Naive thymus-derived CD4-positive, alpha-beta T cell (primary cell): ENCODE results near the gene TBC1D5. TPM values are rescaled to one million over a fixed set of nuclear protein-coding genes. Genes with fewer than 3 reads are reported as not detected.
"Not testable (repeated sequence)": the region's sequence is repeated elsewhere in the genome, so short reads cannot be mapped to it uniquely, and the experiment has no call there.

ENCODE experiments used
- ATAC-seq: fragments of 150-1000 bp; cut with Tn5 transposase; 2 replicates; pipeline ENCODE4 v1.10.0; 2021; ENCODE audit warnings: mild to moderate bottlenecking, moderate library complexity
- CTCF ChIA-PET: fragments of 350-600 bp; sonication (Branson Sonifier 250); formaldehyde crosslinking; loops from one replicate; lab custom pipeline; 2021; ENCODE audit warnings: antibody characterized with exemption; lab: Charles Lee
- POLR2A ChIA-PET: fragments of 350-600 bp; sonication (Branson Sonifier 250); formaldehyde crosslinking; loops from one replicate; lab custom pipeline; 2021; ENCODE audit warnings: antibody characterized with exemption, inconsistent platforms; lab: Charles Lee
- DNase-seq, 9 donors: peaks; one replicate each; pipeline versions ENCODE4 v3.0.0 to v3.0.0-alpha.2; 2020 to 2022; ENCODE audit warnings: mixed read lengths in 1 of 9
- H3K27ac ChIP-seq: one replicate; pipeline ENCODE4 v1.7.0; 2013; ENCODE audit warnings: mild to moderate bottlenecking, low read depth, low read length, moderate library complexity
- H3K27me3 ChIP-seq, 2 donors: one replicate each; pipeline ENCODE4 v1.7.0; 2013; ENCODE audit warnings: low read length in 2 of 2, mild to moderate bottlenecking in 2 of 2, moderate library complexity in 2 of 2; ENCODE audit not compliant: control insufficient read depth in 2 of 2, insufficient read depth in 2 of 2
- H3K36me3 ChIP-seq, 3 experiments: 1 replicate in 2 of 3; 2 replicates in 1 of 3; pipeline ENCODE4 v1.7.0; 2013; ENCODE audit warnings: low read length in 3 of 3, mild to moderate bottlenecking in 3 of 3, moderate library complexity in 1 of 3; ENCODE audit not compliant: insufficient read depth in 3 of 3, control insufficient read depth in 2 of 3
- H3K4me1 ChIP-seq, 2 donors: one replicate each; pipeline ENCODE4 v1.7.0; 2013; ENCODE audit warnings: low read length in 2 of 2, mild to moderate bottlenecking in 2 of 2, moderate library complexity in 1 of 2; ENCODE audit not compliant: control insufficient read depth in 2 of 2, insufficient read depth in 2 of 2
- H3K4me3 ChIP-seq: 2 replicates; pipeline ENCODE4 v1.7.0; 2013; ENCODE audit warnings: mild to moderate bottlenecking, low read length
- H3K9me3 ChIP-seq, 3 experiments: 1 replicate in 2 of 3; 2 replicates in 1 of 3; pipeline ENCODE4 v1.7.0; 2013; ENCODE audit warnings: low read length in 3 of 3; ENCODE audit not compliant: control insufficient read depth in 2 of 3
- H3K27ac Mint-ChIP-seq, 9 donors: one replicate each; pipeline ENCODE4 v1.8.0; 2020 to 2022; ENCODE audit warnings: mixed read lengths in 9 of 9, mild to moderate bottlenecking in 8 of 9, moderate library complexity in 5 of 9, inconsistent platforms in 2 of 9
- H3K27me3 Mint-ChIP-seq, 5 donors: one replicate each; pipeline ENCODE4 v1.8.0; 2021 to 2022; ENCODE audit warnings: mixed read lengths in 5 of 5, mild to moderate bottlenecking in 1 of 5
- H3K36me3 Mint-ChIP-seq, 5 donors: one replicate each; pipeline ENCODE4 v1.8.0; 2020 to 2022; ENCODE audit warnings: mixed read lengths in 5 of 5, mild to moderate bottlenecking in 3 of 5, inconsistent platforms in 1 of 5
- H3K4me1 Mint-ChIP-seq, 7 donors: one replicate each; pipeline ENCODE4 v1.8.0; 2020 to 2022; ENCODE audit warnings: mixed read lengths in 7 of 7, mild to moderate bottlenecking in 3 of 7, inconsistent platforms in 1 of 7
- H3K4me3 Mint-ChIP-seq, 10 donors: one replicate each; pipeline ENCODE4 v1.8.0; 2020 to 2022; ENCODE audit warnings: mild to moderate bottlenecking in 10 of 10, mixed read lengths in 10 of 10, moderate library complexity in 6 of 10, inconsistent platforms in 2 of 10
- H3K9me3 Mint-ChIP-seq, 11 donors: one replicate each; pipeline ENCODE4 v1.8.0; 2020 to 2022; ENCODE audit warnings: mixed read lengths in 11 of 11, mild to moderate bottlenecking in 4 of 11, inconsistent platforms in 1 of 11, moderate library complexity in 1 of 11
- intact Hi-C, 2 donors: fragments of 100-400 bp; cut with micrococcal nuclease; formaldehyde crosslinking; loops; one replicate each; pipeline ENCODE4 v1.15.1; 2023
- polyA plus RNA-seq, 2 donors: library from polyadenylated mRNA; unstranded; fragments of 300-500 nt; fragmentation: Illumina TruSeq; gene quantifications; one replicate each; pipeline ENCODE4 v1.2.3, GENCODE V29; 2021
- total RNA-seq, 6 experiments: library from RNA in 5 of 6; stranded (reverse) in 5 of 6; gene quantifications; 1 replicate in 5 of 6; 2 replicates in 1 of 6; pipeline ENCODE4 v1.2.3 and lab custom pipeline; 2021 to 2026

The TBC1D5 gene
- total and polyA plus RNA-seq, 7 experiments from 2014 or later: 30.5 to 54.0 (median 37.4) TPM

DNA sequence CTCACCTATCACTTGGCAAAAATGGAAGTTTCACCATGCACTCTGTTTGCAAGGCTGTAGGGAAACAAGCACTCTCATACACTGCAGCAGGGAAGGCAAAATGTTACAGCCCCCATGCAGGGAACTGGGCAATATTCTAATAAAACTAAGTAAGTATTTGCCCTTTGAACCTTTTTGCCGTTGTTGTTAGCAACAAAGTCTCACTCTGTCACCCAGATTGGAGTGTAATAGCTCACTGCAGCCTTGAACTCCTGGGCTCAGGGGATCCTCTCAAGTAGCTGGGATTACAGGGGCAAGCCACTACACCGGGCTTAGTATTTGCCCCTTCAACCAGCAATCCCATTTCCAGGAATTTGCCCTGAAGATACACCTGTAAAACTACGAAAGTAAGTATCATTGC lies 122.5 kb downstream of the TBC1D5 start:
- H3K36me3 ChIP-seq: peaks cover 0 to 6% (median 2%) of the 10 kb centered on the region in 3 experiments
- H3K4me3 ChIP-seq: no peak overlapping the region
- Mint-ChIP-seq H3K27ac (no peak overlapping the region), H3K4me3 (no peak overlapping the region), H3K9me3 (peaks cover 3 to 19% (median 11%) of the 10 kb centered on the region in 11 donors), H3K36me3 (peaks cover 22 to 76% (median 51%) of the 10 kb centered on the region in 5 donors), H3K27me3 (no peaks in the 10 kb centered on the region), H3K4me1 (no peaks in the 10 kb centered on the region)
- H3K9me3 ChIP-seq: no peaks in the 10 kb centered on the region
- ATAC-seq (no peak), DNase-seq (no peak)
- POLR2A ChIA-PET: no interaction called here
- CTCF ChIA-PET: no interaction called here
- H3K27me3 ChIP-seq: no peaks in the 10 kb centered on the region
- intact Hi-C loops: no loop called here
- no peaks in the 10 kb centered on the region for H3K4me1 ChIP-seq
- H3K27ac ChIP-seq: no peak overlapping the region

DNA sequence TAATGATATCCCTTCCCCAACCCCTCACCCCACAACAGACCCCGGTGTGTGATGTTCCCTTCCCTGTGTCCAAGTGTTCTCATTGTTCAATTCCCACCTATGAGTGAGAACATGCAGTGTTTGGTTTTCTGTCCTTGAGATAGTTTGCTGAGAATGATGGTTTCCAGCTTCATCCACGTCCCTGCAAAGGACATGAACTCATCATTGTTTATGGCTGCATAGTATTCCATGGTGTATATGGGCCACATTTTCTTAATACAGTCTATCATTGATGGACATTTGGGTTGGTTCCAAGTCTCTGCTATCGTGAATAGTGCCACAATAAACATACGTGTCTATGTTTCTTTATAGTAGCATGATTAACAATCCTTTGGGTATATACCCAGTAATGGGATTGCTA lies 129.4 kb downstream of the TBC1D5 start:
- H3K27ac Mint-ChIP-seq, CTCF ChIA-PET, H3K4me3 Mint-ChIP-seq, intact Hi-C loops, H3K27me3 Mint-ChIP-seq, H3K4me3 ChIP-seq, H3K27me3 ChIP-seq, DNase-seq, H3K27ac ChIP-seq, H3K36me3 ChIP-seq, H3K9me3 ChIP-seq, H3K4me1 ChIP-seq, H3K4me1 Mint-ChIP-seq, POLR2A ChIA-PET, ATAC-seq: not testable (repeated sequence)
- H3K9me3 Mint-ChIP-seq: peaks cover 3 to 36% (median 22%) of the 10 kb centered on the region in 11 donors
- H3K36me3 Mint-ChIP-seq: peaks cover 26 to 68% (median 46%) of the 10 kb centered on the region in 5 donors

DNA sequence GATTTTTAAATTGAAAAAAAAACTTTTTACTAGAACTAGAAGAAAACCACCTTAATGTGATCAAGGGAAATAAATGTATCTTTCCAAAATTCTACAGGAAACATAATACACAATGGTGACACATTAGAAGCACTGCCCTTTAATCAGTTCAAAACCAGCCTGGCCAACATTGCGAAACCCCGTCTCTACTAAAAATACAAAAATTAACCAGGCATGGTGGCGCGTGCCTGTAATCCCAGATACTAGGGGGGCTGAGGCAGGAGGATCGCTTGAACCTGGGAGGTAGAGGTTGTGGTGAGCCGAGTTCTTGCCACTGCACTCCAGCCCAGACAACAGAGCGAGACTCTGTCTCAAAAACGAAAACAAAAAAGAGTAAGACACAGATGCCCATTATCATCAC lies 134.5 kb downstream of the TBC1D5 start:
- ATAC-seq (no peak), DNase-seq (no peak)
- peaks cover 0 to 6% (median 0%) of the 10 kb centered on the region in 7 donors for H3K4me1 Mint-ChIP-seq
- H3K9me3 Mint-ChIP-seq: peaks cover under 1 to 18% (median 8%) of the 10 kb centered on the region in 11 donors
- no peak overlapping the region for H3K27ac ChIP-seq
- H3K36me3 Mint-ChIP-seq: peaks cover 3 to 48% (median 39%) of the 10 kb centered on the region in 5 donors
- H3K4me1 ChIP-seq: no peaks in the 10 kb centered on the region
- no peaks in the 10 kb centered on the region for H3K27me3 ChIP-seq
- POLR2A ChIA-PET: no interaction called here
- no peak overlapping the region for H3K27ac Mint-ChIP-seq
- H3K36me3 ChIP-seq: no peaks in the 10 kb centered on the region
- no peak overlapping the region for H3K4me3 Mint-ChIP-seq
- no peaks in the 10 kb centered on the region for H3K27me3 Mint-ChIP-seq
- H3K4me3 ChIP-seq: no peak overlapping the region
- no peaks in the 10 kb centered on the region for H3K9me3 ChIP-seq
- intact Hi-C loops: no loop called here
- CTCF ChIA-PET: no interaction called here

DNA sequence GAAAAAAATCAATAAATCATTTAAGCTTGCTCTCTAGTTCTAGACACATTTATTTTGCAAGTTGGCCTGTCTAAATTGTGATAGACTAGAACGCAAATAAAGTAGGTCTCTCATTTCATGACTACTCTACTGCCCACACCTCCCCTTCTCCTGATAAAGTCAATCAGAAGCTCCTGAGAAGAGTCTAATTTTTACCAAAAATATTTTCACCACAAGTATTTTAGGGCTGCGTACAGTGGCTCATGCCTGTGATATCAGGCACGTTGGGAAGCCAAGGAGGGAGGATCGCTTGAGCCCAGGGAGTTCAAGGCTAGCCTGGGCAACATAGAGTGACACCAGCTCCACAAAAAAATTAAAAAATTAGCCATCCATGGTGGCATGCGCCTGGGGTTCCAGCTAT lies 136.5 kb downstream of the TBC1D5 start:
- DNase-seq: no peak
- Histone ChIP-seq H3K4me3 (no peak overlapping the region), H3K36me3 (no peaks in the 10 kb centered on the region), H3K27ac (no peak overlapping the region), H3K9me3 (no peaks in the 10 kb centered on the region), H3K4me1 (no peaks in the 10 kb centered on the region), H3K27me3 (no peaks in the 10 kb centered on the region)
- ATAC-seq: no peak
- CTCF ChIA-PET: interaction anchor here (0.6 kb wide), 1 partner anchor 1791 kb away, joined by 3 read pairs; no protein-coding TSS in a partner anchor
- Mint-ChIP-seq H3K4me1 (peaks cover 0 to 6% (median 0%) of the 10 kb centered on the region in 7 donors), H3K27me3 (no peaks in the 10 kb centered on the region), H3K27ac (no peak overlapping the region), H3K36me3 (peaks cover 3 to 46% (median 36%) of the 10 kb centered on the region in 5 donors), H3K4me3 (no peak overlapping the region), H3K9me3 (peaks cover 2 to 26% (median 7%) of the 10 kb centered on the region in 11 donors)
- intact Hi-C loops: no loop called here
- POLR2A ChIA-PET: no interaction called here

DNA sequence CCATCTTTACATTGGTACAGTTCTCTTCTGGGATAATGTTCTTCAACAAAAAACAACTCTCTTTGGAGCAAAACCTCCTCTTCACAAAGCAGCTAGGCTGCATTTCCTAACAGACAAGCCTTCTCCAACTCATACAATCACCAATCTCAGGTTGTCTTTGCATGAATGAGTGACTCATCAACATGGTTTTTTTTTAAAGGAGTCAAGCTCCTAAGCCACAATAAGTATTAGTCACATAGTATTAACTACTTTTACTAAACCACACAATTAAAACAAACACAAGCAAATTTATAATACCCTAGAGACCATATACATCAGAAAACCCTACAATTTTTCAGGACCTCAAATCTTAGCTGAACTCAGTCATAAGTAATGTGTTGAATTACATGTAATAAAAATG lies 137.4 kb downstream of the TBC1D5 start:
- ChIA-PET CTCF (no interaction called here), POLR2A (no interaction called here)
- H3K4me1 ChIP-seq: no peaks in the 10 kb centered on the region
- no peaks in the 10 kb centered on the region for H3K9me3 ChIP-seq
- no peak overlapping the region for H3K27ac ChIP-seq
- Mint-ChIP-seq H3K27me3 (no peaks in the 10 kb centered on the region), H3K4me3 (no peak overlapping the region), H3K4me1 (peaks cover 0 to 6% (median 0%) of the 10 kb centered on the region in 7 donors), H3K9me3 (peaks cover 2 to 26% (median 7%) of the 10 kb centered on the region in 11 donors), H3K36me3 (peaks cover 3 to 43% (median 35%) of the 10 kb centered on the region in 5 donors), H3K27ac (no peak overlapping the region)
- H3K4me3 ChIP-seq: no peak overlapping the region
- ATAC-seq (no peak), DNase-seq (no peak)
- intact Hi-C loops: no loop called here
- H3K27me3 ChIP-seq: no peaks in the 10 kb centered on the region
- no peaks in the 10 kb centered on the region for H3K36me3 ChIP-seq

DNA sequence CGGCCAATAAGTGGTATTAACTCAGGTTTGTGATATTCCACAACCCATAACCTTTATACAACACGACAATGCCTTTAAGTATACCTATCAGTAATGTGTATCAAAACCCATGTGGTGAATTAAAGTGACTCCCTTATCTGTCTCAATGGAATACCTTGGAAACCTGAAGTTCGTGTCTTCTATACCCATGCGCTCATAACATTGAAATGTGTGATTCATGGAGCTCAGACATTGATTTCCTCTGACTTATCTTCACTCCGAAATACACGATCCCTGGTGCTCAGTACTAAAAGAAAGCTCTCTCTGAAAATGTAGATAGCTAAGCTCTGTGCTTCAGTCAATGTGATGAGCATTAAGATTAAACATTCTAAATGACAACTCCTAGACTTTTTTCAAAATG lies 140.3 kb downstream of the TBC1D5 start:
- H3K27me3 Mint-ChIP-seq: no peaks in the 10 kb centered on the region
- peaks cover 2 to 36% (median 9%) of the 10 kb centered on the region in 11 donors for H3K9me3 Mint-ChIP-seq
- no peak for ATAC-seq
- no peak overlapping the region for H3K27ac ChIP-seq
- H3K36me3 Mint-ChIP-seq: peaks cover 0 to 40% (median 26%) of the 10 kb centered on the region in 5 donors
- H3K9me3 ChIP-seq: no peaks in the 10 kb centered on the region
- H3K4me1 Mint-ChIP-seq: peaks cover 0 to 11% (median 5%) of the 10 kb centered on the region in 7 donors
- POLR2A ChIA-PET: interaction anchor here (0.6 kb wide), 1 partner anchor 500 kb away, joined by 4 read pairs; no protein-coding TSS in a partner anchor
- DNase-seq: no peak
- no peaks in the 10 kb centered on the region for H3K27me3 ChIP-seq
- H3K4me3 Mint-ChIP-seq: no peak overlapping the region
- H3K4me3 ChIP-seq: no peak overlapping the region
- H3K36me3 ChIP-seq: no peaks in the 10 kb centered on the region
- CTCF ChIA-PET: no interaction called here
- H3K27ac Mint-ChIP-seq: no peak overlapping the region
- intact Hi-C loops: no loop called here
- no peaks in the 10 kb centered on the region for H3K4me1 ChIP-seq

DNA sequence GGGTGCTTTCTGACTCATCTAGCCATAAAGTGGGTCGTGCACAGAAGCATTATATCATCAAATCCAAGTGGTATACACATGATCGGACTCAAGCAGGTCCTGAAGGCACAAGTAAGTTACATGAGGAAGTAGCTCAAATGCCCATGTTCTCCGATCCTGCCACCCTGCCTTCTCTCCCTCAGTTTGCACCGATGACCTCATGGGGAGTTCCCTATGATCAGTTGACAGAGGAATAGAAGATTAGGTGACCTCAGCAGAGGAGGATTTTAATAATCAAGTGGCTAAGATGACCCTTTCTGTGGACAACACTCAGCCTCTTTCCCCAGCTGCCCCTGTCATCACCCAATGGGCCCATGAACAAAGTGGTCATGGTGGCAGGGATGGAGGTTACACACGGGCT lies 149.5 kb downstream of the TBC1D5 start:
- POLR2A ChIA-PET: no interaction called here
- intact Hi-C loops: no loop called here
- Mint-ChIP-seq H3K27ac (no peak overlapping the region), H3K27me3 (no peaks in the 10 kb centered on the region), H3K4me3 (no peak overlapping the region), H3K4me1 (peaks cover 0 to 7% (median 2%) of the 10 kb centered on the region in 7 donors), H3K9me3 (peaks cover 7 to 60% (median 26%) of the 10 kb centered on the region in 11 donors), H3K36me3 (peaks cover 32 to 78% (median 63%) of the 10 kb centered on the region in 5 donors)
- no peaks in the 10 kb centered on the region for H3K4me1 ChIP-seq
- H3K9me3 ChIP-seq: peaks cover 0 to 19% (median 0%) of the 10 kb centered on the region in 3 experiments
- ATAC-seq: no peak
- H3K27ac ChIP-seq: no peak overlapping the region
- DNase-seq: no peak
- CTCF ChIA-PET: no interaction called here
- no peaks in the 10 kb centered on the region for H3K36me3 ChIP-seq
- H3K27me3 ChIP-seq: no peaks in the 10 kb centered on the region
- no peak overlapping the region for H3K4me3 ChIP-seq
